ENCODE data around the gene MMP17.

- TF ChIP-seq CTCF (conservative IDR thresholded peaks at IDR 0.05; ENCODE audit: low read depth, low read length), result no peak
- TF ChIP-seq EZH2phosphoT487 (IDR thresholded peaks at IDR 0.05; ENCODE audit: borderline replicate concordance, low read length), result no peak
Measured at GRCh38 chr12:131869871-131870418, 41.8 kb downstream of the MMP17 start.
